NCI-H128 (cell line): Measurements from ENCODE around the gene NEB.
"Not testable (repeated sequence)": the region's sequence is repeated elsewhere in the genome, so short reads cannot be mapped to it uniquely, and the experiment has no call there.

Source experiments
- DNase-seq: peaks from one replicate; lab custom pipeline; 2025; ENCODE audit not compliant: unreplicated experiment; lab: John Stamatoyannopoulos, UW

Gene NEB

DNA sequence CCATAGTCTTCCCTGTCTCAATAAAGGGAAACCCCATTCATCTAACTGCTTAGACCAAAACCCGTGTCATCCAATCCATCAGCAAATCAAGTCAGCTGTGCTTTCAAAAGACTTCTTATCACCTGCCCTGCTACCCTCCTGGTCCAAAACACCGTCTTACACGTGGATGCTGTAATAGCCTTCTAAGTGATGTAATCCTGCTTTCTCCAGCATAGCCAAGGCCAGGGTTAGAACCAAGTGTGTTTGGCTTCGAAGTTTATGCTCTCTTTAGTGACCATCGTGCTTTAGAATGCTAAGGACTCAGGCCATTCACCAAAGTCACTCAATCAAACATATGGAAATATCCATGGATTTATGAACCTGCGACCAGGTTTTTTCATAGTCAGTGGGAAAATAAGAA, 25.5 kb downstream of the NEB start:
- DNase-seq: no peak

DNA sequence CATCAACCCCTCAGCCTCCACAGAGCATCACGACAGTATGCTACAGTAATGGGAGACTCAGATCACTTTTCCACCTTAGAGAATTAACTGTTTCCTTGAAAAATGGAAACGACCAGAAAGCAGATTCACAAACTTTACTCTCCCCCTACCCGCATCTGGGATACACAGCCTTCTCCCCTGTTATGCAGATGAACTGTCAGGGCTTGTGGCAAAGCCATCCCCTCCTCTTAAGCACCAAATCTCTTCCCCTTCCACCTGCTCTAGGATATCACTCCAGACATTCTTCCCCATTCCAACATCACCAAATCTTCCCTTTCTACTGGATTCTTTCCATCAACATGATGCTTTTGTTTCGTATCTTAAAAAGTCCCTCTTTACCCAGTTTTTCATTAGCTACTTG, 26.4 kb downstream of the NEB start:
- no peak for DNase-seq

DNA sequence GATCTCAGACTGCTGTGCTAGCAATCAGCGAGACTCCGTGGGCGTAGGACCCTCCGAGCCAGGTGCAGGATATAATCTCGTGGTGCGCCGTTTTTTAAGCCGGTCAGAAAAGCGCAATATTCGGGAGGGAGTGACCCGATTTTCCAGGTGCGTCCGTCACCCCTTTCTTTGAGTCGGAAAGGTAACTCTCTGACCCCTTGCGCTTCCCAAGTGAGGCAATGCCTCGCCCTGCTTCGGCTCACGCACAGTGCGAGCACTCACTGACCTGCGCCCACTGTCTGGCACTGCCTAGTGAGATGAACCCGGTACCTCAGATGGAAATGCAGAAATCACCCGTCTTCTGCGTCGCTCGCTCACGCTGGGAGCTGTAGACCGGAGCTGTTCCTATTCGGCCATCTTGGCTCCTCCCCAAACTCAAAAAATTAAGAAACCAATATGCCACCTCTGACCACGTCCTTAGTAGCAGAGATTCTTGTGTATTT, 29.8 kb downstream of the NEB start:
- DNase-seq: not testable (repeated sequence)

DNA sequence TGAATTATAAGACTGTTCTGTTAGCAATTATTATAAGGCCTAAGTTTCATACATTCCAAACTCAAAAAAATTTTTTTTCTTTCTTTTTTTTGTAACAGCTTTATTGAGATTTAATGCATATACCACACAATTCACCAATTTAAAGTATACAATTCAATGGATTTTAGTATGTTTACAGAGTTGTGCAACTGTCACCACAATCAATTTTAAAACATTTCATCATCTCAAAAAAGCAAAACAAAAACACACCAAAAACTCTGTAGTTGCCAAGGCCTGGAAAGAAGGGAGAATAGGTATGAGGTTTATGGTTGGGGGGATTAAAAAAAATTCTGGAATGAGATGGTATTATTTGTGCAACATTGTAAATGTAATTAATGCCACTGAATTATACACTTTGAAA, 36.1 kb downstream of the NEB start:
- not testable (repeated sequence) for DNase-seq

DNA sequence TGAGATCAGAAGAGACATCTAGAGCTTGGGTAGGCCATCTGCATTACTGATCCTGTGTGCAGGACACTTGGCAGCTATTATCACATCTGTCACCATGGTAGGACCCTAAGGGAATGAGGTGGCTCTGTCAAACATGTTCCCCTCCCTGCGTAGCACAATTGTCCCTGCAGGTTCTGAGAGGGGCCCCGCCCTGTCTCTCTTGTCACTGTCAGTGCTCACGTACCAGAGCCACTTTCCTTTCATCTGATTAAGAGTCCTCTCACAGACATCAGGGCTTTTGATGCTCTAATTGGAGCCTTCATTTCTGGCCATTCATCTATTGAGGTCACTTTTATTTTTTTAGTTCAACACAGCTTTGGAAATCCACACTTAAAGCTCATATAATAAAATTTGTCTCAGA, 38.5 kb downstream of the NEB start:
- DNase-seq: no peak

DNA sequence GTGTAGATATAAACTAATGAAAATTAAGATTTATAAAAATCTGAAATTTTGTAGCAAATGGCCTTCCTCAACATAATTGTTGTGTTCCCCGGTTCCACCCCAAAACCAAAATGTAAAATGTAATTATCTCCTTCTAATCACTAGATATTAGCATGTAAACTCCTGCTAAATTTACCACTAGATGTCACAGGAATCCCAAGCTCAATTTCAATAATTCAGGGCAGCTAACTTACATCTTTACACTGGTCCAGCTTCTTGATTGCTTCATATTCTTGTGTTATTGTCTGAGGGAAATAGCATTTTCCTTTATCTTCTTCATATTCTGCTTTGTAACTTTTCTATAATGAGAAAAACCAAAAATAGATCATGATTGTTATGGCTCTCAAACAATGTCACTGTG, 42.6 kb downstream of the NEB start:
- no peak for DNase-seq

DNA sequence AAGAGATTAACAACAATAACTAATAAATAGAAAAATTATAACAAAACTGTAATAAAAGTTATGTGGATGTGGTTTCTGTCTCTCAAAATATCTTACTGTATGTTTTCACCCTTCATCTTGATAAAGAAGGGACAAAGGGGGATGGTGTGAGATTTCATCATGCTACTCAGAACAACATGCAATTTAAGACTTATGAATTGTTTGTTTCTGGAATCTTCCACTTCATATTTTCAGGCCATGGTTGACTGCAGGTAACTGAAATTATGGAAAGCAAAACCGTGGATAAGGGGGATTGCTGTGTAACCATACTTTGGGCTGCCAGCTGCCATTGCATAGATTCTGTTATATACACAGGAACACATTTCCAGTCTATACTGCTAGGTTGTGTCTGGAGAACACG, 45.6 kb downstream of the NEB start:
- no peak for DNase-seq

DNA sequence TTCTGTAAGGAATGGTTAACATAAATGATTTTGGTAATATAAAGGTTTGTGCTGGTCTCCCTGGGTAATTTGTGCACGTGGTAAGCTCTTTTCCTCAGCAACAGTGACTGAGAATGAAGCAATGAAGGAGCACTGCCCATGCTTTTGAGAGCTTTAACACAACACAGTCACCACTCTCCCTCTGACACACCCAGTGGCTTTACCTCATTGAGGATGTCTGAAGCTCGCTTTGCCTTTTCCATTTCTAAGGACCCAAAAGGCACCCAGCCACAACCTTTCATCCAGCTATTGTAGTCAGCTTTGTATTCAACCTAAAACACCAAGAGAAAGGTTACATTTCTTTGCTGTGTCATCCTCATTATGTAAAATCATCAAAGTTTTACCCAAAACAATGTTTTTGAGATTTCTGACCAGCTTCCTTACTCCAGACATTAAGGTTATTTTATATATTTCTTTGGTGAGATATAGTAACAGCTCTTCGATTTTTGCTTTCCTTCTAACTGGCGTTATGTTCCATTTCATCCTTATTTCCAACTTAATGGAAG, 51.7 kb downstream of the NEB start:
- DNase-seq: no peak

DNA sequence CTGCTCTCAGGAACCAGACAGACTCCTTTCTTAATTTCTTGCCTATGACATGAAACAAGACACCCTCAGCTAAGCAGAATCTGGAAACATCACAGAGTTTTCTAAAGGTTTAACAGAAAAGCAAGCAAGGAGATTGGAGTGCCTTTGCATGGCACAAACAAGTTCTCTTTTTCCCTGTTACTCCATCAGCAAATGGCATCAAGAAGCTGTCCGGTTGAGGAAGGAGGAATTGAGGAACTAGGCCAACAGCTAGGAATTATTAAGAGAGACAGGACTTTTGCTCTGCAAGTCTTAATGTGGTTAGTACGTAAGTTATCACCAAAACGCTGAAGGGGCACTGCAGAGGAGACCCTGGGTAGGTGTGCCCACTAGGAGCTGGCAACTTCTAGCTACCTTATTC, 53.2 kb downstream of the NEB start:
- no peak for DNase-seq

DNA sequence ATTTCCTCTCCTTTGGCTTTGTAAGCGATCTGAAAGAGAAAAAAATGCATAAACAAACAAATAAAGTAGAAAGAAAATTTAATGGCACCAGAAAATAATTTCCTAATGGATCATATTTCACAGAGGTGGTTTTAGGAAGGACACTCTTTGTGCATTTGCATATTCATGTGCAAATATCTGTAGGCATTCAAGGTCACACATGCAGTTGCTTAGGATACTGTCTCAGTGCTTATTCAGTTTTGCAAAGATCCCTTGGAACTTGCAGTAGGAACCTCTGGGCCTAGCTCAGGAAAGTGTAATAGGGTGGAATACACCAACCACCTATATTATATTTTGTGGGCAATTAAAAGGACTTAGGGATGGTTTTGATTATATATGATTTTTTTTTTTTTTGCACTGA, 54.3 kb downstream of the NEB start:
- no peak for DNase-seq

DNA sequence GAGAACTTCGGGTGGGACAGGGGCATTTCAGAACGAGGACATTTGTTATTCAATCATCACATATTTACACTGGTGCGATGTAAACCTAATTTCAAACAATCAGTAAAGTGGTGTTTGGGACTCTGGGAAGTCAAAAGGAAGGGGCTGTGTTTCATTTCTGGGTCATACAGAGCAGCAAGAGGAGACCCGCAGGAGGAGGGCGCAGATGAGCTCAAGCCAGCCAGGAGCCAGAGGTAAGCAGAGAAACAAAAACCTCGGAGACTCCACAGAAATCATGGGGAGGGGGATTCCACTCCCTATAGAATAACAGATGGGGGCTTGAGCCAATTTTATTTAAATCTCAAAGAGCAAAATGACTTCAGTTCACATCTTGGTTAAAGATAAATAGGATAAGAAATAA, 55.4 kb downstream of the NEB start:
- DNase-seq: no peak

DNA sequence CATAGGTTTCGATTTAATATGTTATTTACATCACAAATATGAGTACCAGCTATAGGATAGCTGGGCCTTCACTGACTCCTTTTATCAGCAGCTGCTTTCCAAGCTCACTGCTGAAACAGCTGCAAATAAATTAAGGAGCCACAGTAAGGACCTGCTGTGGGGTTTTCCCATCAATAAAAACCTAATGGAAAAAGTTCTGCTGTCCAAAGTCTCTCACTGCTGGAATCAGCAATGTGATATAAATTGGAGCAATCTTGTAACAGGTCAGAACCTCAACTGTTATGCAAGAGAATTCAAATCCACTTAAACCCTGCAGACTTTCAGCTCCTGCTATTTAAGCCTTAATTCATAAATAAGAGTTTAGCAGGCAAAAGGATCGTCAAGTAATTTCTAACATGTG, 61.3 kb downstream of the NEB start:
- no peak for DNase-seq

DNA sequence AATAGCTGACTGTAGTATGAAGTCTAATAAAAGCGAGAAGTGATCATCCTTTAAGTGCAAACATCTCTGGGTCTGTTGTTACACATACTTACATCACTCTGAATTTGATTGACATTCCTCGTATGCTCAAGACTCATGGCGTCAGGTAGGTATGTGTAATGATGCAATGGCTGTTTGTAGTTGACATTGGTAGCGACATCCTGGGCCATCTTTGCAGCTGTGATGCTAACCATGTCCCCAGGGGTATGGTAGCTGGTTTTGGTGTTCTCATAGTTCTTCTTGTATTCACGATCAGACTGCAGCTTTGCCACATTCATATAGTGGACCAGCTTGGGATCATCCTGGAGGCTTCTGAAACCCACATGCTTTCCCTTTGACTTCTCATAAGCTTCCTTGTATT, 62.0 kb downstream of the NEB start:
- no peak for DNase-seq

DNA sequence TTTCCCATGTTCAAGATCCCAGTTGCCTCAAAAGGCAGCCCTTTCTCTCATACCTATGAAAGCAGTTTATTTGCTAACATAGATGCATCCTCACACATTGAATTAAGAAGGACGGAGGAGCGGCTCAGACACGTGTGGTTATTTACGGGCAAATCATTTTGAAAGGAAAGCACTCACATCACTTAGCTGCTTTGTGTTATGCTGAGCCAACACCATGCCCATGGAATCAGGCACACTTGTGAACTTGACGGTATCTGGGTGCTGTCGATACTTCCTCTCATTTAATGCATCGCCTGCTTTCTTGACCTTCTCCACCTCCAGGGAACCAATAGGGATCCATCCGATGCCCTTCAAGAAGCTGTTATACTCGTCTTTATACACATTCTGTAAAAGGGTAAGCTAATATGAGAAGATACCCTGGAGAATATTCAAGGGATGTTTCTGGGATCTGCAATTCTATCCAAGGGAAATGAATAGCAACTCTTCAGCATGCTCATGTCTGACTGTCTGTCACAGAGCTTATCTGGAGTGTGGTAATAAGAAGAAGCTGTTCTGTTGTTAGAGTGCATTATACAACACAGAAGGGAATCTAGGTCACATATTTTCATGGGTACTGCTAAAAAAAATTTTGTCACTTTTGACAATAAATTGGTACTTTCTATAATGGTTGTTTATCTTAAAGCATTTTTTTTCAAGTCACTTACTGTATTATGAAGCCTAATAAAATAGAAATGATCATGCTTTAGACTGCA, 63.3 kb downstream of the NEB start:
- DNase-seq: no peak

DNA sequence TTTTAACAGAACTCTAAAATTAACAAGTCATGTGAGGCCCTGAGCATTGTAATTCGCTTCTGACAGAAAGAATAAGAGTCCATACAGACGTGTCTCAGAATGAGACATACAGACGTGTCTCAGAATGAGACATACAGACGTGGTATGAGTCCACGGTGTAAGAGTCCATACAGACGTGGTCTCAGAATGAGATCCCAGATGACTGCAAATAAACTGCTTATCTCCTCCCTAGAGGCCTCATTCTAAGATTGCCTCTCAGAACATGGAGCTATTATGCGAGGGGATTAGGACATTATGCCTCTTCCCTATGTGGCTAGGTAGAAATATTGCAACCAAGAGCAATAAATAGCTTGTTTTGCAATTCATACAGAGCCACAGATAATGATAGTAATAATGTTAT, 63.9 kb downstream of the NEB start:
- DNase-seq: no peak

DNA sequence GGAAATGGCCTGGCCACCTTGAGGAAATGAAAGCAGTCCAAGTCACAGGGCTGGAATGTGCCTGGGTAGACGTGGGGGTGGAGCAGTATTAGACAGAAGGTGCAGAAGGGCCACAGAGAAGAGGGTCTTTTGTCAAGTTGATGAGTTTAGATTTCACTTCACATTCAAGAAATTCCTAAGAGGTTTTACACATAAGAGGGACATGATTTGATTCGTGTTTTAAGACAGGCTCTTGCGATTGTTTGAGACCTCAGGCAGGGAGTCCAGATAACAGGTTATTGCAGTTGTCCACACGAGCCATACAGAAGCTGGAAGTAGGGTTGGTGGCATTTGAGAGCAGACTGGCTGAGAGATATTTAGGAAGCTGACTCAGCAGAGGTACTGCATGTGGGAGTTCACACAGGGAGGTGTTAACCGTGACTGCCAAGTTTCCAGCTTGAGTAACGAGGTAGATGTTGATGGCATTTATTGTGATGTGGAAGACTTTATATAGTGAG, 64.6 kb downstream of the NEB start:
- no peak for DNase-seq

DNA sequence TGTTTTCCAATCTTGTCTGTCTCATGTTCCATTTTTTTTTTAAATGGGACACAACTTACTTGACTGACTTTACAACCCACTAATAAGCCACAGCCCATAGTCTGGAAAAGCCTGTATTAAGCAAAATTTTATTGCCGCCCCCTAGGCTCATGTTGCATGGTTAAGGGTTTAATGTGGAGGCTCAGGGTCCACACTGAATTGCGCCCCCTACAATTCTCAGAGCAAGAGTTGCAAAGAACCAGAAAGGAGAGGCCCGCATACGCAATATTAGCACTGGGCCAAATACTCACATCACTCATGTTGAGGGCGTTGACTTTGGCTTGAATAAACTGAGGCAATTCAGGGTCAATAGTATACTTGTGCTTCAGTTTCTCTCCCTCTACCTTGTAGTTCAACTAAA, 65.5 kb downstream of the NEB start:
- DNase-seq: no peak

DNA sequence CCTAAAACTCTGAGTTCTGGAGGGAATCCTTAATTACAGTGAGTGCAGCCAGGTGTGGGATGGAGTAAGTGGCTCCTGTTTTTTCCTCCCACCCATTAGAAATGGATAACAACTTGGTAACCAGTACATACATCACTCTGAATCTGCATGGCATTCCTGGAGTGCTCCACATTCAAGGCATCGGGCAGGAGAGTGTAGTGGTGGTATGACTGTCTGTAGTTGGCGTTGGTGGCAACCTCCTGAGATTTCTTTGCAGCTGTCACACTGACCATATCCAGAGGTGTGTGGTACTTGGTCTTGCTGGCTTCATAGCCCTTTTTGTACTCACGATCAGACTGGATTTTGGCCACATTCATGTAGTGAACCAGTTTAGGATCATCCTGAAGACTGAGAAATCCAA, 68.3 kb downstream of the NEB start:
- DNase-seq: no peak

DNA sequence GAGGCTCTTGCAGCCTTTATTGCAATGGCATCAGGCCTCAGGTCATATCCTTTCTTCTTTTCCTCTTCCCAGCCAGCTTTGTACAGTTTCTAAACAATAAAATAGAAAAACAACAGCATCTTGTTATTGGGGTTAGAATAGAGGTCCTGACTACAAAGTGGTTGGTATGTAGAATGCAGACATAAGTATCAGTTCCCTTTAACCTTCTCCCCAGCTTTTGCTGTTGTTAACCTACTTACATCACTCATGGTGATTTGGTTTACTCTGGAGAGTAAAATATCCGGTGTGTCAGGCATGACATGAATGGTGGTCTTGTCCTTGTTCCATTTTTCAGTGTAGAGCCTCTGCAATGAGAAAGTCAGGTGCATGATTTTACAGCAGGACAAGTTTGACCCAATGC, 69.8 kb downstream of the NEB start:
- no peak for DNase-seq

DNA sequence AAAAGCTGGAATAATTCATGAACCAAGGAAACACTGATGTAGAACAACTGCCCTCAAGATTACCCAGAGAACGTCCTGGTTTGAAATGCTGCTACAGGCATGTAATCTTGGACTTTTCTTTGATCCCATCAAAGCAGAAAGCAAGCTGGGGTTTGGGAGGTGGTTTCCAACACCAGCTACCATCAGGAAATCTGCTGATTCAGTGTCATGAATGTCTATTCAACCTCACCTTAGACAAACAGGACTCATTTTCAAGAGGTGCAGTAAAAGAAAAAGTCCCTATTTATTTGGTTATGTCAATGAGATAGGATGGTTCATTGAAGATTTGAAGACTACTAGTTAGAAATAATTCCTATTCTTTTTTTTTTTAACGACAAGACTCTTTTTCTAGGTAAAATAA, 72.7 kb downstream of the NEB start:
- no peak for DNase-seq

DNA sequence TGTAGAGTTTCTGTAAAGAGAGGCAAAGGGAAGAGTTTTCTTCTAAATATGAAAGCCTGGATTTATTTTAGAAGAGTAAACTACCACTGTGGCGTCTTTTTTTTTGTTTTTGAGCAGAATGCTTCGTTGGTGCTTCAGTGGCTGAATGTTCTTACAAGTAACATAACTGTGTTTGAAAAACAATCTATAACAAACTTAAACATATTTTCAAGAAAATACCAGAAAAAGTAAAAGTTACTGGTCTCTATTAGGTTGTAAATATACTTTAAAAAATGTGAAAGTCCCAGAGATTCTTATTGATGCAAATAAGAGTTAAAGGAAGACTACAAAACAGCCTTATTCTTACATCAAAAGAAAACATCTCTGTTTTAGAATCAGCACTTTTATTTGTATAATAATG, 76.2 kb downstream of the NEB start:
- no peak for DNase-seq

DNA sequence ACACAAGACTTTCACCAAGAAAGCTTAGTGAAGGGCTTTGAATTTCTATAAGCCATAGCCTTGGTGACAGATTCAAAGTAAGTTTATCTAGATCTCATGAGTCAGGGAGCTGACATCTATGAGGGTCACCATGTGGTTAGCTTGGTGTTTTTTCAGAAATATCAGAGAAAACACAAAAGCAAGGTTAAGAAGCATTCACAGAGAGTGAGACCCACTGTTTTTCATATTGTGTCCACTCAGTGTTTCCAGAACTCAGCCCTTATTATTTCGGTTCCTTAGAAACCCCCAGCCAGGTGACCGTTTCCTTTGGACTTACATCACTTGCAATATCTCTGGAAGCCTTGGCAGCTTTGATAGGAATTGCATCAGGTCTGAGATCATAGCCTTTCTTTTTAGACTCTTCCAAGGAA, 76.6 kb downstream of the NEB start:
- no peak for DNase-seq
